Activated naive CD4-positive, alpha-beta T cell treated with Interleukin-2 at 50 U/mL for 16 hours (primary cell): ENCODE data around the gene OR2B3.
"Not testable (repeated sequence)": the region's sequence is repeated elsewhere in the genome, so short reads cannot be mapped to it uniquely, and the experiment has no call there.

Experiments used
- DNase-seq: peaks from one replicate; pipeline ENCODE4 v3.0.0-alpha.2; 2020

Gene OR2B3

GRCh38 chr6:29087213-29087612 lies at the start of gene OR2B3:
TSS of gene OR2B3 (minus strand) at chr6:29087313. CDS start at chr6:29087248, 65 bp downstream.
- no peak for DNase-seq

- DNase-seq, result no peak
Observed at GRCh38 chr6:29131691-29132090, 44.6 kb upstream of the OR2B3 start.

GRCh38 chr6:29130644-29131043 lies 43.5 kb upstream of the OR2B3 start:
- DNase-seq, result no peak

GRCh38 chr6:29129326-29130012 lies 42.4 kb upstream of the OR2B3 start:
- no peak for DNase-seq

- DNase-seq, result not testable (repeated sequence)
Observed at GRCh38 chr6:29114964-29115363, 27.9 kb upstream of the OR2B3 start.

GRCh38 chr6:29112135-29112534 lies 25.0 kb upstream of the OR2B3 start:
- DNase-seq, result no peak

GRCh38 chr6:29107758-29108157 lies 20.6 kb upstream of the OR2B3 start, which contains the start of gene OR2J3:
TSS of gene OR2J3 (plus strand) at chr6:29108058. CDS start at chr6:29111891, 3,833 bp downstream.
- no peak for DNase-seq

- DNase-seq, result no peak
Observed at GRCh38 chr6:29099190-29099589, 12.1 kb upstream of the OR2B3 start, which contains the start of gene OR2J1. TSS of gene OR2J1 (plus strand) at chr6:29099490. CDS start at chr6:29100943, 1,453 bp downstream.

GRCh38 chr6:29097803-29098202 lies 10.7 kb upstream of the OR2B3 start:
- no peak for DNase-seq

GRCh38 chr6:29092957-29093356 lies 5.8 kb upstream of the OR2B3 start:
- DNase-seq, result no peak

- no peak for DNase-seq
Observed at GRCh38 chr6:29082457-29082856, 4.7 kb downstream of the OR2B3 start.

- DNase-seq, result no peak
Observed at GRCh38 chr6:29081312-29081711, 5.8 kb downstream of the OR2B3 start.

- no peak for DNase-seq
Observed at GRCh38 chr6:29079203-29079602, 7.9 kb downstream of the OR2B3 start.

GRCh38 chr6:29071831-29072723 lies 15.0 kb downstream of the OR2B3 start:
- DNase-seq, result peak; percentile 1

- DNase-seq, result no peak
Observed at GRCh38 chr6:29051680-29052079, 35.4 kb downstream of the OR2B3 start.

- DNase-seq, result no peak
Observed at GRCh38 chr6:29045075-29045474, 42.0 kb downstream of the OR2B3 start, which contains the start of gene OR2W1. TSS of gene OR2W1 (minus strand) at chr6:29045175. CDS start at chr6:29045175, 0 bp downstream.
